Eye (tissue), 1 donor: ENCODE results near the gene CCDC92.
A peak's percentile ranks its signal among the peaks of the same experiment; 100 is the strongest.
"Not testable (repeated sequence)": the region's sequence is repeated elsewhere in the genome, so short reads cannot be mapped to it uniquely, and the experiment has no call there.

Experiments used
- DNase-seq: peaks from one replicate; pipeline ENCODE4 v3.0.0-alpha.2; 2015

The CCDC92 gene

DNA sequence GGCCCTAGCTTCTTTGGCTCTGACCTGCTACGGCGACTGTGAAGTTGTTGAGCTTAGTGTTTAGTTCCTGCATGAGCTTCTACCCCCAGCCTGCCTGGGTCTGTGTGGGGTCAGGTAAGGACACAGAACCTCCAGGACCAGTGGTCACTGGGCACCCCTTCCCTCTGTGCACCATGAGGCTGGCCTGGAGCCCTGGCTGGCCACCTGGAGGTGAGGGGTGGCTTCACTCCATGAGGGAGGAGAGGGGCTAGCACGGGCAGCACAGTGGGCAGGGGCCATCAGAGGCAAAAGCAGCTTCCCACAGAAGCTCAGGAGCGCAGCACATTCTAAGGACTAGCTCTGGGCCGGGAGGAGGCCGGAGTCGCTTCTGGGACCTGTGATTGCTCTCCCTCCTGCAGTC lies 36.7 kb downstream of the CCDC92 start:
- DNase-seq, result no peak

DNA sequence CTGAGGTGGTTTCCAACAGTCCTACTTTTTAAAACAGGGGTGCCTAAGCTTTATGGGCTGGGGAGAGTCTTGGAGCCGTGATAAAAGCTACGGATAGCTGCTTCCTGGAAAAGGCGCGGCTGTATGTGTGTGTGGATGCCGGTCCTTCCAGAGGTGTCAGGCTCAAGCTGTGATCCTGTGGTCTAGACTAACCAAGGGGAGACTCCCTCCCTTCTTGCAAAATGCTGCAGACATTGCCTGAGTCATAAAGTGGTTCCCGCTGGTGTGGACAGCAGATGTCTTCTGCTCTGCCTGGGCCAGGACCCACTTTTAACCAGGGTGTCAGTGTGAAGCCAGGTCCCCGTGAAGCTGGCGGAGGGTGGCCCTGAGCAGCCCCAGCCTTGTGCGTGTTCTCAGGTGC lies 37.8 kb downstream of the CCDC92 start:
- no peak for DNase-seq

DNA sequence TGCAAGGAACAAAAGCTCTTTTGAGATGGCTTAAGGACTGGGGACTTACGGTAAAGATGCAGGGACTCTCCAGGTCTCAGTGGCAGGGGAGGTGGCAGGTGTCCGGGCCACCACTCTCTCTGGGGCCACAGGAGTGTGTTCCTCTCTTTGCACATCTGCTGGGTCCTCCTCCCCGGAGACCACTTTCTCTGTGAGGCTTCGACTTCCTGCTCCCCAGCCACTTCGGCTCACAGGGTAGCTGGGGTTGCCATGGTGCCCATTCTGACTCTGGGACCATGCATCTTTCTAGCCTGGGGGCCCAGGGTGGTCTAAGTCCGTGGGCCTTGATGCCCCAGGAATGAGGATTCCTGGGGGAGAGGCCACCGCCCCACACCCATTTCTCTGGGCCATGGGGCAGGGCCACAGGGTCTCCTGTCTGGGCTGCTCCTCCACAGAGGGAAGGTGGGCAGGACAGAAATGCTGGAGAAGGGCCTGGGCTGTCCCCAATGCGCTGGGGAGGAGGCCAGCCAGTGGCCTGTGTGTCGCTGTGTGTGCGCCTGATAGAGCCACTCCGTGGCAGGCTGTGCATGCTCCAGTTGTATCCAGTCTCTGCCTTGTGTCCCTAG lies 38.5 kb downstream of the CCDC92 start:
- DNase-seq, result no peak

DNA sequence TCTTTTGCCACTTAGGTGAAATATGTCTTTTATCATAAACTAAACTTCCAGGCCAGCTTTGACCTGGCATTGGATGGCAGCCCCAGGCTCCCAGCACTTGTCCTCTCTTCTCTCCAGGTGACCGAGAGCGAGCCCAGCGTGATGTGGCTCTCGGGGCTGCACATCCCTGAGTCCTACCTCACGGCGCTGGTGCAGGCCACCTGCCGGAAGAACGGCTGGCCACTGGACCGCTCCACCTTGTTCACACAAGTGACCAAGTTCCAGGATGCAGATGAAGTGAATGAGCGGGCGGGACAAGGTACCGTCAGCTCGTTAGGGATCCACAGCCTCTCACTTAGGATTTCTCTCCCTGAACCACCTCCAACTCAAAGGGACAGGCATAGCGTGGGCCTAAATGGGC lies 39.4 kb downstream of the CCDC92 start:
- no peak for DNase-seq

DNA sequence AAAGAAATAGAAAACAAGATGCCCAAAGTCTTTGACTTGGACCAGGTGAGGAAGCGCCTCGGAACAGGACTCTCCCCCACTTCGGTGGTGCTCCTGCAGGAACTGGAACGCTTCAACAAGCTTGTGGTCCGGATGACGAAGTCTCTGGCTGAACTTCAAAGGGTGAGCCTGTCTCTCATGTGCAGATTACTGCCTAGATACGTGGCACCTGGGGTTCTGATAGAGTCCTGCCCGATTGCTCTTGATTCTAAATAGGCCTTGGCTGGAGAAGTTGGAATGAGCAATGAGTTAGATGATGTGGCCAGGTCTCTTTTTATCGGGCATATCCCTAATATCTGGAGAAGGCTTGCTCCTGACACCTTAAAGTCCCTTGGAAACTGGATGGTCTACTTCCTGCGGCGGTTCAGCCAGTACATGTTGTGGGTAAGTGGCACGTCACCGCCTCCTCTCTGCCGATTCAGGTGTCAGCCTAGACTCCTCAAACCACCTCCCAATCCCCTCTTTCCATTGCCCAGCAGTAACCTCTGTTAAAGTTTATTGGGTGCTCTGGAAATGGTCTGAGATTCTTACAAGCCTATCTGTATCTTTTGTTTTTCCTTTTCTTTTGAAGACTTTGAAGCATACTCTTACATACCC lies 40.8 kb downstream of the CCDC92 start:
- DNase-seq, result no peak

DNA sequence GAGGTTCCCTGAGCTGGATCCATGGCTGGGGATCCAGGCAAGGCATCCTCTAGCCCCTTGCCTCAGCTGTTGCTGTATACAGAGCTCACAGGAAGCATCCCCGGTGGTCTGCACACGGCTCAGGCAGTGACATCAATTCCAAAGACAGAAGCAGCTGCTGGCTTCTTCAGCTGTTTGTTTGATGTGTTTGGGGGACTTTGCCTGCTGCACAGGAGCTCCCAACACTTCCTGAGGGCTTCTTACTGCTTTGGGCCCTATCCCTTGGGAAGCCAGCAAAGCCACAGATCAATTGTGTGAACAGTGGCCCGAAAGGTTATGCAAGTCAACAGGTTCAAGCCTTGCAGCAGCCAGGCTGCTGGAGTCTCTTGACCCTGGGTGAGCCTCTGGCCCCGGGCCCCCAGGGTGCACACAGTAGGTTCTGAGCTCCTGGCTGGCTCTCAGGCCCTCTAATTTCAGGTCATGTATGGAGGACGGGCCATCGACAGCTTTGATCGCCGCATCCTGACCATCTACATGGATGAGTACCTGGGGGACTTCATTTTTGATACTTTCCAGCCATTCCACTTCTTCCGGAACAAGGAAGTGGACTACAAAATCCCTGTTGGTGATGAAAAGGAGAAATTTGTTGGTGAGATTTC lies 42.6 kb downstream of the CCDC92 start:
- DNase-seq, result no peak

DNA sequence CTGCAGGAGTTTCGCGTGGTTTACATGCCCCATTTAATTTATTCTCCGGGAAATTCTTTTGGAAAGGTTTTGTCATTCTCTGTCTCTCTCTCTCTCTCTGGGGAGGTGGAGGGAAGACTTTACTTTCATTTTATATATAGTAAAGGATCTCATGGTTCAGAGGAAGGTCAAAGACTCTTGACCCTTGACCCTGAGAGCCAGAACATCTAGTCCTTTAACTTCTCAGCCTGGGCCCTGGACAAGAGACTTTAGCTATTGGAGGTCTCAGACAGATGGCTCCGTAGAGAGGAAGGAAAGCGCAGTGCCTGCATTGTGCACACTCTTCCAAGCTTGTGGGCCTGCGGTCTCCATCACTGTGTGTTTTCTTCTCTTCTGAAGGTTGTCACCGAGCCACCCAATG lies 43.7 kb downstream of the CCDC92 start:
- DNase-seq, result no peak

DNA sequence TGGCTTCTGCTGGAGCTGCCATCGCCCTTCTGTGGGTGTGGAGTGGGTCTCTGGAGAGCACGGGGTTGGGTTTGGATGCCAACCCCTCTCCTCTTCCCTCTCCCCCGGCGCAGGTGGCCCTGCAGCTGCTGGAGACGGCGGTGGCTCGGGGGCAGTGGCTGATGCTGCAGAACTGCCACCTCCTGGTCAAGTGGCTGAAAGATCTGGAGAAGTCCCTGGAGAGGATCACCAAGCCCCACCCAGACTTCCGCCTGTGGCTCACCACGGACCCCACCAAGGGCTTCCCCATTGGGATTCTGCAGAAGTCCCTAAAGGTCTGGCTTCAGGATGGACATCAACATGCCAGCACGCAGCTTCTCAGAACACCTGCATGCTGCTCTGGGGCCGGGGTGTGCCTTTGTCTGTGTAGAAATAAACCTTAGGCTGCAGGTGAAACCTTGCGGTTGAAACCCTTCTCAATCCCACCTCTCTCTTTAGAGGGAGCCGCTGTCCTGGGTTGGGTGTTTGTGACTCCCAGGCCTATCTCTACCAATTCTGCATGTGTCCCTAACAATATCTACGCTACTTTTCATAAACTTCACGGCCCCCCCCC lies 44.3 kb downstream of the CCDC92 start:
- DNase-seq, result no peak

DNA sequence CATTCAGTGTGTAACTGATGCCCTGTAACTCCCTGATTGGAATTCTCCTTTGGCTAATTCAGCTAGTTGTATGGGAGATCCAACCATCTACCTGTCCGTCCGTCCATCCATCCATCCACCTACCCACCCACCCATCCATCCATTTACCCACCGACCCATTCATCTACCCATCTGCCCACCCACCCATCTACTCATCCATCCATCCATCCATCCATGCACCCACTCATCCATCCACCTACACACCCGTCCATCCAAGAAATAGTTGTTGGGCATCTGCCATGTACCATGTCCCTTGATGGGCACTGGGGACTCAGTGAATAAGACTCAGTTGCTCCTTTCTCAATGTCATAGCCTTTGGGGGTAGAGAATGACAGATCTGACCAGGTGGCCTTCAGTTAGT lies 48.1 kb downstream of the CCDC92 start:
- DNase-seq, result no peak

DNA sequence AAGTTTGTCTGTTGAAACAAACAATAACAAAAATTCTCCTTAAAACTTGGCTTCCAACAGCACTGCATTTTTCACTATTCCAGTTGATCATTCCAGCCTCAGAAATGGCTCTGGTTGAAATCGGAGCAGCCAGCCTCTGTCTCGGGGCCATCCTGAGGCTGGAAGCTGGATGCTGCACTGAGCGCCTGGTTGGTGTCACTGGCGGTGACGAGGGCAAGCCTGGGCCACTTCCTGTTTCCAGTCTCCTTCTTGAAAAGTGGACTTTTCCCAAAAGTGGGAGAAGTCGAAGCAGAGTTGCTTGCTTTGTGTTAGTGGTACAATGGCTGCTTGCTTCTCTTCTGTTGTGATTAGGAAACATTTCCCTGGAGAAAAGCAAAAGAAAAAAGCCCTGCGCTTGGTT lies 48.7 kb downstream of the CCDC92 start:
- no peak for DNase-seq

DNA sequence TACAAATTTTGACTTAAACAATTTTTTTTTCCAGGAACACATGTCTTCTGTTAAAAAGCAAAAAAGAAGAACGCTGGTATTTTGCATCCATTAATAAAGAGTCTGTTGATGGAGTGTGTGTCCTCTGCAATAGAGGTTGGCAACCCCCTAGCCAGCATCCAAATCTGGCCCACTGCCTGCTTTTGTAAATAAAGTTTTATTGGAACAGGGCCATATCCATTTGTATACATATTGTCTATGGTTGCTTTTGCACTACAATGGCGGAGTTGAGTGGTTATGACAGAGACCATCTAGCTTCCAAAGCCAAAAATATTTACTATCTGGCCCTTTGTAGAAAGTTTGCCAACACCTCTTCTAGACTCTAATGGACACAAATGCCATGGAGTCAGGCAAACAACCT lies 49.6 kb downstream of the CCDC92 start:
- no peak for DNase-seq

DNA sequence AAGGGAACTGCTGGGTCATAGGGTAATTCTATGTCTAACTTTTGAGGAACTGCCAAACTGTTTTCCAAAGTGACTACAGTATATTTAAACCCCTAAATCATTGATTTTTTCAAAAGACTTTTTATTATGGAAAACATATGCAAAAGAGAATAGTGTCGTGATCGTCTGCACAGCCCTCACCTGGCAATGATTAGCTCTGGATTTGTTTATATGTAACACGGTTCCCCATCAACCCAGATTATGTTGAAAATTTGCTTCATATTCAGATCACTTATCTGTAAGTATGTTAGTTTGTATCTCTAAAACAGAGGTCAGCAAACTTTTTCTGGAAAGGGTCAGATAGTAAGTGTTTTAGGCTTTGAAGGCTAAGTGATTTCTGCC lies 52.7 kb downstream of the CCDC92 start:
- DNase-seq, result no peak

DNA sequence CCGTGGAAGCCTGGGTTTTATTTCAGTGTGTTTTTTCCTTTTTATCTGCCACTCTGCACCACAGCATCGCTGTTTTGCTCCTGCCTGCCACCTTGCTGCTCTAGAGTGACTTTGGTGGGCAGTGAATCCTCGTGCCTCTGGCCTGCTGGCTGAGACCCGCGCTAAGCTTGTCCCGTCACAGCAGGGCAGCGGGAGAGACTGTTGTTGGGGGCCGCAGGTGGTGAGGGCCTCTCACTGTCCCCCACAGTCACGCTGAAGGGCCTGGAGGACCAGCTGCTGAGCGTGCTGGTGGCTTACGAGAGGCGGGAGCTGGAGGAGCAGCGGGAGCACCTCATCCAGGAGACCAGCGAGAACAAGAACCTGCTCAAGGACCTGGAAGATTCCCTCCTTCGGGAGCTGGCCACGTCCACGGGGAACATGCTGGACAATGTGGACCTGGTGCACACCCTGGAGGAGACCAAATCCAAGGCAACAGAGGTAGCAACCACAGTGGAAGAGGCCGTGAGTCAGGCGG lies 55.2 kb downstream of the CCDC92 start:
- no peak for DNase-seq

DNA sequence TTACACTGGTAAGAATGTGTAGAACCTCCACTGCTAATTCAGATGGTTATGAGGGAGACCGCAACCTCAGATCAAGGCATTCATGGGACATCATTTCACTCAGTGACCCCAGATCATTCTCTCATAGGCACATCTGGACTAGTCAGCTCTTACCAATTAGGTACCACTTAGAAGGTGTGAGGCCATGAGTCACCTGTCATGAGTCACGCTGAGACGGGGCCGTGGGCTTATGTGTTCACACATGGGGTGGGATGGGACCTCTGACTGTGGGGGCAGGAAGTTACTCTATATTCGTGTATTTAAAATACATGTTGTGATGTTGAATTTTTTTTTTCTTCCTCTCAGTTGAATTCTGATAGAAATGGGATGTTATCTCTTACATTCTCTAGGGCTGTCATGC lies 55.9 kb downstream of the CCDC92 start:
- no peak for DNase-seq

DNA sequence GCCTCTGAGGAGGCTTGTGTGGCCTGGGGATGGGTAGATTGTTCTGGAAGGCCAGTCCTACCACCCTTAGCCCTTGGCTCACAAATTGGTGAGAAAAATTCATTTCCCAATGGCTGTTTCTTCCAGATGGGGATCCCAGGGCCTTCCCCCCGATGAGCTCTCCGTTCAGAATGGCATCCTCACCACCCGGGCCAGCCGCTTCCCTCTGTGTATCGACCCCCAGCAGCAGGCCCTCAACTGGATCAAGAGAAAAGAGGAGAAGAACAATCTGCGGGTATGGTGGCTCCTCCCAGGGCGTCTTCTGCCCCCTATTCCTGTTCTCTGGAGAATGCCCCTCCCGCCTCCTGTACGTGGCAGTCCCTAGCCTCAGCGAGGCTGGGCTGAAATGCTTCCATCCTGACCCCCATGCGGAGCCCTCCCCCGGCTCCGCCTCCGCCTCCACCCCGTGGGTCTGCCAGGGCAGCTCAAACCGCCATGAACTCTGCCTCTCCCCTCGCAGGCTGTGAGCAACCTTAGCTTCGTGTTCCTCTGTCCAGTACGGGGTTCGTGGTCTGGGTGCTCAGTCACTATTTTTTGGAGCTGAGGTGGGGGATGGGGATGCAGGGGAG lies 57.8 kb downstream of the CCDC92 start:
- no peak for DNase-seq

DNA sequence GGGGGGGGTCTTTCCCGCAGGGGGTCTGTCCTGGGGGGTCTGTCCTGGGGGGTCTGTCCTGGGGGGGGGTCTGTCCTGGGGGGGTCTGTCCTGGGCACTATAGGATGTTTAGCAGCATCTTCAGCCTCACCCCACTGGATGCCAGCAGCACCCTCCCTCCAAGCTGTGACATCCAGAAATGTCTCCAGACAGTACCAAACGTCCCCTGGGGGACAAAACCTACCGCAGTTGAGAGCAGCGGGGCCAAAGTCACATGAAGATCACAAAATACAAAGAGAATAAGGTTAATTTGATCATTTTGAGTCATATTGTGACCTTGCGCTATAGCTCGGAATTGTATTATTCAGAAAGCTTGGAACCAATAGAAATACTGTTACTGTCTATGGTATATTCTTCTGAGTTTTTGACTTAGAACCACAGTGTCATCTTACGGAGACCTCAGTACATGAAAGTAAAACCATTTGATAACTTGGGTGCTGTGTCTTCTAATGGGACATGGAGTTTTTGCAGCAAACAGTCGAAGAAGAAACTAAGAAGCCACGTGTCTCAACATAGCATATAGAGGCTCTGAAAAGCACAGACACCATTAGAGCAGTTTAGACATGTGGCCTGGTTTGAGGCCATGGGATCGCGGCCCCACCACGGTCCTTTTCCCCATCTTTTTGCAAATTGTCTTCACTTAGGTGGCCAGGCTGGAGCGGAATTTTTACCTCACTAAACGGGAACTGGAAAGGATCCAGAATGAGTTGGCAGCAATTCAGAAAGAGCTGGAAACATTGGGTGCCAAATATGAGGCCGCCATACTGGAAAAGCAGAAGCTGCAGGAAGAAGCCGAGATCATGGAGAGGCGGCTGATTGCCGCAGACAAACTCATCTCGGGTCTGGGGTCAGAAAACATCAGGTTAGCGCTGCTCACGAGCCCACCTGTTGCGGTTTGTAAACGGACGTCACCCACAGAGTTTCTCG lies 59.9 kb downstream of the CCDC92 start:
- DNase-seq, result peak; percentile 56

DNA sequence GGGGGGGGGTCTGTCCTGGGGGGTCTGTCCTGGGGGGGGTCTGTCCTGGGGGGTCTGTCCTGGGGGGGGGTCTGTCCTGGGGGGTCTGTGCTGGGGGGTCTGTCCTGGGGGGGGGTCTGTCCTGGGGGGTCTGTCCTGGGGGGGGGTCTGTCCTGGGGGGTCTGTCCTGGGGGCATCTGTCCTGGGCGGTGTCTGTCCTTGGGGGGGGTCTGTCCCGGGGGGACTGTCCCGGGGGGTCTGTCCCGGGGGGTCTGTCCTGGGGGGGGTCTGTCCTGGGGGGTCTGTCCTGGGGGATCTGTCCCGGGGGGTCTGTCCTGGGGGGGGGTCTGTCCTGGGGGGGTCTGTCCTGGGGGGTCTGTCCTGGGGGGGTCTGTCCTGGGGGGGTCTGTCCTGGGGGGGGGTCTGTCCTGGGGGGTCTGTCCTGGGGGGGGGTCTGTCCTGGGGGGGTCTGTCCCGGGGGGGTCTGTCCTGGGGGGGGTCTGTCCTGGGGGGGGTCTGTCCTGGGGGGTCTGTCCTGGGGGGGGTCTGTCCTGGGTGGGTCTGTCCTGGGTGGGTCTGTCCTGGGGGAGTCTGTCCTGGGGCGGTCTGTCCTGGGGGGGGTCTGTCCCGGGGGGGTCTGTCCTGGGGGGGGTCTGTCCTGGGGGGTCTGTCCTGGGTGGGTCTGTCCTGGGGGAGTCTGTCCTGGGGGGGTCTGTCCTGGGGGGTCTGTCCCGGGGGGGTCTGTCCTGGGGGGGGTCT lies 60.8 kb downstream of the CCDC92 start:
- DNase-seq, result not testable (repeated sequence)

DNA sequence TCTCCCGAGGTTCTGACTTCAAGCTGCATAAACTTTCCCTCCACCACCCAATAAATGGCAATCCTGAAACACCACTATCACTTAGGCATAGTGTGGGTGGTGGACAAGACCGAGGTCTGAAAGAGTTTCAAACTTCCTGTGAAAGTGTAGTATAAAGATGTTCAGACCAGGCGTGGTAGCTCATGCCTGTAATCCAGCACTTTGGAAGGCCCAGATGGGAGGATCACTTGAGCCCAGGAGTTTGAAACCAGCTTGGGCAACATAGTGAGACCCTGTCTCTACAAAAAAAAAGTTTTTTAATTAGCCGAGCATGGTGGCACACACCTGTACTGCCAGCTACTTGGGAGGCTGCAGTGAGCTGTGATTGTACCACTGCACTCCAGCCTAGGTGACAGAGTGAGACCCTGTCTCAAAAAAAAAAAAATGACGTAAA lies 61.9 kb downstream of the CCDC92 start:
- DNase-seq, result peak; percentile 56

DNA sequence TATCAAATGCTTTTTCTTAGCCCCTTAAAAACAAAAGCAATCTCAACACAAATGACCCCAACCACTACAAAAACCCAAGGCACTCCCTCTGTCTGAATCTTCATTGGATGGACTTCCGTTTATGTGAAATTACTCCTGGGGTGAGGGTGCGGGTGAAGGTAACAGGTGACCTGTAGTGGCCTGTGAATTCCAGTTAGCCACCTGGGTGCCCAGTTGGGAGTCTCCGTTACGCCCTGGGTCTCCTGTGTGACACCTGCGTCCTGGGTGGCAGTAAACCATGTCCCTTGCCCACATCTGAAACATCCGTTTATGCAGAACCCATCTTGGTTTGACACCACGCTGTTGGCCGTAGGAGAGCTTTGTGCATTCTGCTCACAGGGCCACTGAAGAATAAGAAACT lies 62.6 kb downstream of the CCDC92 start:
- DNase-seq, result no peak

DNA sequence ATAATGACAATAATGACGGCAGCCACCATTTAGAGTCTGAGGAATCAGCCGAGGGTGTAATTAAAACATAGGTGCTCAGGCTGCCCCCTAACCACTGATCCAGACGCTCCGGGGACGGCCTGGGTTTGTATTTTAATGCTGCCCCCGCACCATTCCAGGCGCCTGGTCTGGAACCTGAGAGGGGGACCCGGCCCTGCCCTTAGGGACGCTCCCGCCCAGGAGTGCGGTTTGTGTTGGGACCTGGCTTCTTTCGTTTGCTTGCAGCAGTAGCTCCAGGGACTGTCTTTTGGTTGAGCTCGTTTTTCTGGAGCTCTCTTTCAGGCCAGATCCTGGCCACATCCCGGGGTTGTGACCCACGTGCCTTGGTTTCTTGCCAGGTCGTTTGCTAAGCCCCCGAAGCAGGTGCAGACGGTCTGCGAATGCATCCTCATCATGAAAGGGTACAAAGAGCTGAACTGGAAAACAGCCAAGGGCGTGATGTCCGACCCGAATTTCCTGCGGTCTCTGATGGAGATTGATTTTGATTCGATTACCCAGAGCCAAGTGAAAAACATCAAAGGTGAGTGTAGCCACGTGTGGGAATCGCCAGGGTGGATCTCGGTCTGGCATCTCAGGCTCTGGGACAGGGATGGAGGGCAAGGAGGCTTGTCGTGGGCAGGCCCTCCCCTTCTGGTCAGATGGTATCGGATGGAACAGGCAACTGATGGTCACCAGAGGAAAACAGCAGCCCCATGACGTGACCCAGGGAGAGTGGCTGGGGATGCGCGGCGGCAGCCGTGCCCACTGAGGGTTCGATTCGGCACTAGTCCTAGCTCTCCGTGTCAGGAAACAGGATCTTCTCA lies 63.5 kb downstream of the CCDC92 start:
- no peak for DNase-seq
